HG02623 (cell line): ENCODE results near the gene PRDX5.
"Not testable (repeated sequence)": the region's sequence is repeated elsewhere in the genome, so short reads cannot be mapped to it uniquely, and the experiment has no call there.

Source experiments
- ATAC-seq: cut with Tn5 transposase; IDR thresholded peaks from one replicate; pipeline ENCODE4 v1.9.1; 2021; ENCODE audit warnings: moderate library complexity; ENCODE audit not compliant: unreplicated experiment

PRDX5 gene

GRCh38 chr11:64305075-64305690, 12.7 kb upstream of the PRDX5 start, which contains the start of gene ESRRA:
Gene ESRRA (plus strand): TSS chr11:64305524. CDS start chr11:64307180, 1,656 bp downstream.
- peak; percentile 65 for ATAC-seq

GRCh38 chr11:64305691-64306562, 12.0 kb upstream of the PRDX5 start:
- peak; percentile 15 for ATAC-seq

- no peak for ATAC-seq
Measured at GRCh38 chr11:64306563-64306875, 11.4 kb upstream of the PRDX5 start.

- ATAC-seq: no peak
Measured at GRCh38 chr11:64306876-64307622, 10.9 kb upstream of the PRDX5 start.

GRCh38 chr11:64307795-64308194, 10.1 kb upstream of the PRDX5 start:
- ATAC-seq: not testable (repeated sequence)

- ATAC-seq: no peak
Measured at GRCh38 chr11:64312947-64313346, 5.0 kb upstream of the PRDX5 start.

GRCh38 chr11:64313491-64314145, 4.3 kb upstream of the PRDX5 start:
- ATAC-seq: no peak

GRCh38 chr11:64314146-64314804, 3.6 kb upstream of the PRDX5 start:
- ATAC-seq: no peak

GRCh38 chr11:64314805-64315561, 2.9 kb upstream of the PRDX5 start:
- no peak for ATAC-seq

GRCh38 chr11:64315667-64316526, 2.0 kb upstream of the PRDX5 start:
- not testable (repeated sequence) for ATAC-seq

GRCh38 chr11:64316672-64317324, 1.1 kb upstream of the PRDX5 start:
- no peak for ATAC-seq

GRCh38 chr11:64317325-64317960, 478 bp upstream of the PRDX5 start, which contains the start of gene TRMT112:
Gene TRMT112 (minus strand): TSS chr11:64317559. CDS start chr11:64317526, 33 bp downstream.
- ATAC-seq: peak; percentile 62

GRCh38 chr11:64318766-64319761, 1.1 kb downstream of the PRDX5 start:
- ATAC-seq: no peak

- ATAC-seq: no peak
Measured at GRCh38 chr11:64320556-64320955, 2.6 kb downstream of the PRDX5 start.

- ATAC-seq: no peak
Measured at GRCh38 chr11:64321026-64321425, 3.1 kb downstream of the PRDX5 start.

GRCh38 chr11:64321533-64321932, 3.6 kb downstream of the PRDX5 start:
- ATAC-seq: no peak

GRCh38 chr11:64322925-64323260, 5.0 kb downstream of the PRDX5 start:
- no peak for ATAC-seq
